K562 (cell line): ENCODE data around the gene SH3PXD2B. TPM values are rescaled to one million over a fixed set of nuclear protein-coding genes. Genes with fewer than 3 reads are reported as not detected.

Experiments
- ATAC-seq: fragments of 200-7000 bp; cut with Tn5 transposase; 3 replicates; pipeline ENCODE4 v1.9.1; 2020; ENCODE audit warnings: moderate library complexity
- BruUV-seq: library from RNA; stranded (reverse); fragments of 400-500 nt; replicated peaks from 2 replicates; lab custom pipeline; 2021; lab: Mats Ljungman, UMichigan
- CTCF ChIA-PET: fragments of 300-600 bp; formaldehyde crosslinking; extraction: SDS; loops from one replicate; lab custom pipeline; 2021; ENCODE audit warnings: low intra/inter-chr PET ratio; lab: Yijun Ruan, JAX
- POLR2A ChIA-PET: fragments of 300-600, 350-650 bp; sonication (Branson Sonifier 250); formaldehyde crosslinking; extraction: SDS; loops from one replicate; lab custom pipeline; 2021; ENCODE audit warnings: antibody characterized with exemption, inconsistent platforms; lab: Yijun Ruan, JAX
- DNase-seq, 4 experiments: peaks; one replicate each; pipeline versions ENCODE4 v3.0.0 to v3.0.0-alpha.2; 2011 to 2018; ENCODE audit warnings: low spot score in 3 of 4, mixed read lengths in 3 of 4; ENCODE audit errors: extremely low read depth in 1 of 4
- FAIRE-seq: peaks from 2 replicates; lab custom pipeline; 2011; peaks lifted over from hg19 to GRCh38; lab: Jason Lieb, UNC
- H2AFZ ChIP-seq: 2 replicates; pipeline ENCODE4 v1.6.0; 2011; ENCODE audit warnings: low read depth, low read length, control low read depth, inconsistent platforms
- H3K27ac ChIP-seq: fragments of 200-600 bp; 3 replicates; pipeline ENCODE4 v1.8.0; 2011; ENCODE audit warnings: low read depth, mild to moderate bottlenecking, control low read depth, inconsistent platforms, low read length, moderate library complexity, mixed read lengths; ENCODE audit errors: extremely low read depth
- H3K27me3 ChIP-seq, 2 experiments: fragments of 300-600 bp in 1 of 2; 2 replicates in 1 of 2; 3 replicates in 1 of 2; pipeline versions ENCODE4 v1.6.0 to v1.8.0; 2011; ENCODE audit warnings: inconsistent platforms in 2 of 2, low read length in 2 of 2, mild to moderate bottlenecking in 1 of 2, mixed read lengths in 1 of 2, moderate library complexity in 1 of 2; ENCODE audit not compliant: control insufficient read depth in 2 of 2, insufficient read depth in 2 of 2
- H3K36me3 ChIP-seq: fragments of 300-600 bp; 3 replicates; pipeline ENCODE4 v1.8.0; 2011; ENCODE audit warnings: mild to moderate bottlenecking, low read length, inconsistent platforms; ENCODE audit not compliant: control insufficient read depth, insufficient read depth
- H3K4me1 ChIP-seq, 2 experiments: fragments of 200-600 bp in 1 of 2; replicated peaks in 1 of 2; 2 replicates in 1 of 2; 3 replicates in 1 of 2; pipeline versions ENCODE4 v1.5.1 to v1.8.0; 2011; ENCODE audit warnings: inconsistent platforms in 2 of 2, low read length in 2 of 2, mild to moderate bottlenecking in 1 of 2, mixed read lengths in 1 of 2, moderate library complexity in 1 of 2; ENCODE audit not compliant: control insufficient read depth in 2 of 2, insufficient read depth in 2 of 2
- H3K4me2 ChIP-seq: 2 replicates; pipeline ENCODE4 v1.6.1; 2011; ENCODE audit warnings: low read length, control low read depth, inconsistent platforms, mixed read lengths; ENCODE audit not compliant: insufficient read depth
- H3K4me3 ChIP-seq: fragments of 200-600 bp; sonication (generic), shearing (Covaris generic); 2 replicates; pipeline ENCODE4 v1.5.1; 2016; ENCODE audit warnings: control low read depth, inconsistent platforms
- H3K79me2 ChIP-seq: fragments of 200-600 bp; 3 replicates; pipeline ENCODE4 v1.8.0; 2011; ENCODE audit warnings: low read length, inconsistent platforms; ENCODE audit not compliant: control insufficient read depth, insufficient read depth
- H3K9ac ChIP-seq, 2 experiments: 2 replicates each; pipeline versions ENCODE4 v1.6.0 to v1.6.1; 2011; ENCODE audit warnings: low read depth in 2 of 2, low read length in 2 of 2, control low read depth in 1 of 2, inconsistent platforms in 1 of 2, mild to moderate bottlenecking in 1 of 2, mixed read lengths in 1 of 2; ENCODE audit not compliant: insufficient read depth in 1 of 2
- H3K9me1 ChIP-seq: one replicate; pipeline ENCODE4 v1.6.0; 2011; ENCODE audit warnings: inconsistent platforms, mild to moderate bottlenecking, low read length, moderate library complexity; ENCODE audit not compliant: control insufficient read depth, insufficient read depth
- H3K9me3 ChIP-seq: replicated peaks from 2 replicates; pipeline ENCODE4 v1.5.1; 2011; ENCODE audit warnings: low read depth, low read length, inconsistent platforms; ENCODE audit not compliant: control insufficient read depth, insufficient read depth
- H4K20me1 ChIP-seq: replicated peaks from 2 replicates; pipeline ENCODE4 v1.6.1; 2011; ENCODE audit warnings: low read length, inconsistent platforms, mixed read lengths; ENCODE audit not compliant: control insufficient read depth, insufficient read depth
- ARID3A ChIP-seq: IDR thresholded peaks from 2 replicates; pipeline ENCODE4 v1.6.1; 2012; ENCODE audit warnings: low read depth, low read length, improper control_type of control experiment, borderline replicate concordance
- CBX3 ChIP-seq, 2 experiments: IDR thresholded peaks; 1 replicate in 1 of 2; 2 replicates in 1 of 2; pipeline ENCODE4 v1.6.1; 2012; ENCODE audit warnings: inconsistent platforms in 2 of 2, low read length in 2 of 2, borderline replicate concordance in 1 of 2, control low read depth in 1 of 2
- FOS ChIP-seq: IDR thresholded peaks from 3 replicates; pipeline ENCODE4 v1.6.1; 2011; ENCODE audit not compliant: insufficient read length; ENCODE audit errors: extremely low read depth
- MED1 ChIP-seq: sonication (generic); formaldehyde crosslinking; IDR thresholded peaks from 2 replicates; pipeline ENCODE4 v1.8.1; 2023; ENCODE audit warnings: missing genetic modification reagents, borderline replicate concordance
- NCOA2 ChIP-seq, 2 experiments: fragments of 450-650 bp; IDR thresholded peaks; 2 replicates each; pipeline ENCODE4 v1.6.1; 2018; ENCODE audit warnings: mild to moderate bottlenecking in 2 of 2, moderate library complexity in 1 of 2; ENCODE audit not compliant: partially characterized antibody in 2 of 2
- NR1H2 ChIP-seq: sonication (generic); formaldehyde crosslinking; IDR thresholded peaks from 2 replicates; pipeline ENCODE4 v1.4.0; 2020; ENCODE audit warnings: mild to moderate bottlenecking, missing genetic modification reagents
- NR2F6 ChIP-seq: fragments of 450-650 bp; formaldehyde crosslinking; IDR thresholded peaks from 2 replicates; pipeline ENCODE4 v1.4.0; 2020; ENCODE audit warnings: mild to moderate bottlenecking
- SFPQ ChIP-seq: fragments of 200-400 bp; formaldehyde crosslinking; IDR thresholded peaks from 2 replicates; pipeline ENCODE4 v1.6.1; 2017; ENCODE audit warnings: mild to moderate bottlenecking, low read depth, low read length, moderate library complexity
- TCF3 ChIP-seq: sonication (generic); formaldehyde crosslinking; IDR thresholded peaks from 2 replicates; pipeline ENCODE4 v1.4.0; 2020; ENCODE audit warnings: mild to moderate bottlenecking, missing genetic modification reagents
- ZBTB43 ChIP-seq: sonication (generic); formaldehyde crosslinking; IDR thresholded peaks from 2 replicates; pipeline ENCODE4 v1.8.0; 2023; ENCODE audit warnings: mild to moderate bottlenecking, missing genetic modification reagents
- ZNF311 ChIP-seq: fragments of 250-450 bp; sonication (Bioruptor Pico); IDR thresholded peaks from 2 replicates; pipeline ENCODE4 v1.4.0; 2020; ENCODE audit warnings: mild to moderate bottlenecking, moderate library complexity
- ZNF445 ChIP-seq: fragments of 250-450 bp; sonication (Bioruptor Pico); IDR thresholded peaks from 2 replicates; pipeline ENCODE4 v1.4.0; 2020; ENCODE audit warnings: low read depth, mild to moderate bottlenecking, moderate library complexity
- ZNF518B ChIP-seq: fragments of 250-450 bp; sonication (Bioruptor Pico); IDR thresholded peaks from 2 replicates; pipeline ENCODE4 v1.5.0; 2021; ENCODE audit warnings: mild to moderate bottlenecking, moderate library complexity
- ZNF76 ChIP-seq: fragments of 250-450 bp; sonication (Bioruptor Pico); IDR thresholded peaks from 2 replicates; pipeline ENCODE4 v1.4.0; 2020; ENCODE audit warnings: mild to moderate bottlenecking, moderate library complexity, borderline replicate concordance
- WGBS: fragments of 100-300 bp; shearing (Covaris generic); methylation state at CpG from one replicate; pipeline ENCODE4 v1.1.6; 2016; ENCODE audit warnings: low coverage, mixed read lengths; ENCODE audit not compliant: insufficient coverage; ENCODE audit errors: missing lambda C conversion rate; 5-methylcytosine and 5-hydroxymethylcytosine counted together
- in situ Hi-C: fragments of 300-500 bp; cut with MboI; formaldehyde crosslinking; loops from 4 replicates; pipeline ENCODE4 v1.15.0; 2018; ENCODE audit warnings: inconsistent platforms, mixed read lengths
- intact Hi-C: fragments of 100-400 bp; cut with micrococcal nuclease; formaldehyde crosslinking; loops from 2 replicates; pipeline ENCODE4 v1.14.2; 2022
- polyA plus RNA-seq, 8 experiments: library from polyadenylated mRNA; depleted of rRNA in 4 of 8; stranded (reverse) in 5 of 8; unstranded in 3 of 8; fragments of >200 nt; fragmentation: Nextera tagmentation in 2 of 8; fragmentation: Illumina TruSeq in 1 of 8; extraction: Ambion mirVana in 2 of 8; extraction: Trizol in 1 of 8; gene quantifications; 2 replicates each; pipeline versions ENCODE4 v1.2.1 to v1.2.3, GENCODE V29; 2011 to 2014; ENCODE audit warnings: inconsistent platforms in 1 of 8, missing spikeins in 1 of 8
- total RNA-seq, 7 experiments: library from RNA; depleted of rRNA in 6 of 7; stranded (reverse); fragments of >200 nt in 6 of 7; fragmentation: Illumina TruSeq in 2 of 7; extraction: Trizol in 2 of 7; gene quantifications; 2 replicates each; pipeline versions ENCODE4 v1.2.1 to v1.2.3, GENCODE V29; 2011 to 2021; ENCODE audit warnings: low replicate concordance in 1 of 7

SH3PXD2B gene
- total and polyA plus RNA-seq, 9 of the 15 experiments (the other 6 are each of a cell fraction or from before 2014, with no cell fraction given), result 0.04 to 0.66 (median 0.19) TPM

- H3K9ac ChIP-seq, result no peak overlapping the region
- intact Hi-C loops, result no loop called here
- DNase-seq, result no peak
- BruUV-seq, result no TSS peak
- H3K27ac ChIP-seq, result no peak overlapping the region
- no peaks in the 10 kb centered on the region for H3K9me1 ChIP-seq
- no peaks in the 10 kb centered on the region for H3K9me3 ChIP-seq
- H3K4me3 ChIP-seq, result no peak overlapping the region
- in situ Hi-C loops, result no loop called here
- H3K36me3 ChIP-seq, result no peaks in the 10 kb centered on the region
- POLR2A ChIA-PET, result interaction anchor here (0.5 kb wide), 1 partner anchor 529 kb away, joined by 3 read pairs; the partner anchor contains the start of gene RPL26L1
- WGBS, result 0% methylated on average over 1 of the region's 2 CpGs
- no peaks in the 10 kb centered on the region for H4K20me1 ChIP-seq
- H3K4me2 ChIP-seq, result no peak overlapping the region
- CTCF ChIA-PET, result no interaction called here
- ATAC-seq, result no peak
- peaks cover 16 to 61% of the 10 kb centered on the region in 2 experiments for H3K27me3 ChIP-seq
- FAIRE-seq, result no peak
- H2AFZ ChIP-seq, result no peak overlapping the region
- H3K79me2 ChIP-seq, result no peaks in the 10 kb centered on the region
- peaks cover 0 to 6% of the 10 kb centered on the region in 2 experiments; a peak in 3 of 5 replicates for H3K4me1 ChIP-seq
- TF ChIP-seq TCF3 (CRISPR knock-in tag) (no peak), FOS (no peak), ZNF311 (CRISPR knock-in tag) (no peak), ZNF76 (CRISPR knock-in tag) (no peak), NR2F6 (no peak), ZBTB43 (CRISPR knock-in tag) (no peak), SFPQ (no peak), NCOA2 (IDR thresholded peaks at IDR 0.05; ENCODE audit: partially characterized antibody in 2 of 2) (no peak), ARID3A (no peak), CBX3 (IDR thresholded peaks at IDR 0.05; ENCODE audit: borderline replicate concordance in 1 of 2, low read length in 2 of 2) (no peak), MED1 (CRISPR knock-in tag) (no peak), NR1H2 (CRISPR knock-in tag) (no peak), ZNF518B (no peak), ZNF445 (CRISPR knock-in tag) (no peak)
These were observed 24.0 kb downstream of the SH3PXD2B start for GRCh38 chr5:172430354-172430753.
